ELF-1 (cell line): Measurements from ENCODE around the gene NCK2.

ENCODE experiments used
- DNase-seq: peaks from one replicate; pipeline ENCODE4 v3.0.0-alpha.2; 2016; ENCODE audit warnings: low read depth, low spot score

The NCK2 gene

DNA sequence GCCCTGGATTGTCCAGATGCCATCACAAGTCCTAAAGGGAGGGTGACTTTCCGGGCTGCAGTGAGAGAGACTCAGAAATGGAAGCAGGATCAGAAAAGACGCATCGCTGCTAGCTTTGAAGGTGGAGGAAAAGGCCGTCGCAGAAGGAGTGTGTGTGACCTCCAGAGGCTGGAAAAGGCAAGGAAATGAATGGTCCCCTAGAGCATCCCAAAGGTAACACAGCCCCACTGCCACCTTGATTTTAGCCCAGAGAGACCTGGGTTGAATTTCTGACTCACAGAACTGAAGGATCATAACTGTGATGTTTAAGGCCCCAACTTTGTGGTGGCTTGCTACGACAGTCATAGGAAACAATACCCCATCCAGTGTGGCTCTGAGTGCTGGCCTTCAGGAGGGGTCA is 8.6 kb upstream of the NCK2 start:
- DNase-seq: no peak

DNA sequence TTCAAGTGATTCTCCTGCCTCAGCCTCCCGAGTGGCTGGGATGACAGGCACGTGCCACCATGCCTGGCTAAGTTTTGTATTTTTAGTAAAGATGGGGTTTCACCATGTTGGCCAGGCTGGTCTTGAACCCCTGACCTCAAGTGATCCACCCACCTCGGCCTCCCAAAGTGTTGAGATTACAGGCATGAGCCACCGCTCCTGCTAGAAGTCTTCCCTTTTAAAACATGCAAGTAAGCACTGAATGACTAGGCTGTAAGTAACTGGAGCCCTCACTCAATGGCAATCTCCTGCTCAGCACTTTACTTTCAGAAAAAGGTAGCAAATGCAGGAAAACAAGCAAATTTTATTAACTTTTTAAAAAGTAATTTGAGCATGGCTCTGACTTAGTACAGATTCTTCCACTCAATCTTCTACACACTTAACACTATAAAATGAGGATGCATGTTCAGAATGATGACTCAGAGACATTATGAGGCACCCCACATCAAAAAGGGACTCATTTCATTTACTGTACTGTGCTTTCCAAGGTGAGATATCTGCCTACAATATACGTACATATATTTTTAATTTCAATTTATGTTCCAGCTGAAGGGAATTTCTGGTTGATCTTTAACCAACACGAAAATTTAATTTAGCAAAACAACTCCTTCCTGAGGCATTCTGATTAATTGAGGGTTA is 6.6 kb upstream of the NCK2 start:
- no peak for DNase-seq

DNA sequence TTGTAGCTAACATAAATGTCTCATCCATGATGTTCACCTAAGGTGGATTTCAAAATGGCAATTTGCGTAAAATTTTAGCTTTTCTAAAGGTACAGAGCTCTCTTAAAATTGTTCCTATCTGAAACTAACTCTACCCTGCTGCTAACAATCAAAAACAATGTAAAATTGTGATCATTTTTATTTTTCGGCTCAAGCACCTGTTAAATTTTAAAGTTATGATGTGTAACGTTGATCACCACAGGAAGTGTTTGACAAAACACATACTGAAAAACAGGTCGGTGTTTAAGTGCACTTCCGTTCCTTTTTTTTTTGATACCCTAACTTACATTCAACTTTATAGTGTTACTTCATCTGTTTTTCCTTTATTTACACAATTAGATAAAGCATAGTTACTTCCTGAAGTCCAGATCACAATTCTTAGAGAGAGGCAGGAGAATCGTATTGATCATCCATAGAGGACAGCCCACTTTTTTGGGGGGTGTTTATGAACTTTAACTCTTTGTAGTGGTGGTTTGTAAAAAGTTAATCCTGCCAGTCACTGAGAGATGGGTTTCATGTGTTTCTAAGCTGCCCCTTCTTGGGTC is 6.0 kb upstream of the NCK2 start:
- no peak for DNase-seq

DNA sequence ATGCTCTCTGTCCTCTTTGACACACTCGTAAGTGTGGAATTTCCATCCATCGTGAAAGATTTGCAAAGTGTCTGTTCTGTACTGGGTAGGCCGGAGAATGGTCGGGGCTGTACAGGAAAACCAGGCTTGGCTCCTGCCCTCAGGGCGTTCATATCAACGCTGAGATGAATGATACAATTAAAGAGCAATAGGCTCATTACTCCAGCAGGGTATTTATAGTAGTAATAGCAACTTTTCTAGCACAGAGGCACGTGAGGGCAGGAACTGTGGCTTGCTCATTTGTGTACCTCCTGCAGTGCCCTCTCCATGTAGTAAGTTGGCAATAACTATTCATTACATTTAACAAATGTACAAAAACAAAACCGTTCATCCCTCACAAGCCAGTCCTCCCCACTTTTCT is 5.3 kb upstream of the NCK2 start:
- no peak for DNase-seq

DNA sequence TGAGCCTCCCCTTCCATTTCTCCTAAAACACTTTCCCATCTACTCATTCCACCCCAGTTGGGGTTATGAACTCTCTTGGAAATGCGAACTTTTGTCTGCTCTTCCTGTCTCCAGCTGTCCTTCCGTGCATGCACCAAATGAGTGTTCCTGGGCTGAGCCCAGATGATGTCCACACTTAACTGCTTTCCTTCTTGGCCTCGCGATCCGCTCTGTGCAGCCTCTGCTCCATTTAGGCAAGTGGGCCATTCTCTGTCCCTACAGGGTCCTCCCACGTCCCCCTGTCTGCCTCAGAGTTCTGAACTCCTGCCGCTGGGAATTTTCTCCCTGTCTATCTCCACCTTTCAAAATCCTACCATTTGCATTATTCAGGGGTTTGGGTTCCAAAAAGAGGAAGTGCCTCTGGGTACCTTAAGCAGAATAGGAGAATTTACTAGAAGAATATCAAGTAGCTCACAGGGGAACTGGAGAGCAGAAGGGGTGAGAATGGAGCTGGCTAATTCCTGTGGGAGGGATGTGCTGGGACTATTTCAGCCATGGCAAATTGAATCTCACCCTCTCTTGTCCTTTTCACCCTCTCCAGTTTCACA is 4.7 kb upstream of the NCK2 start:
- DNase-seq: no peak

DNA sequence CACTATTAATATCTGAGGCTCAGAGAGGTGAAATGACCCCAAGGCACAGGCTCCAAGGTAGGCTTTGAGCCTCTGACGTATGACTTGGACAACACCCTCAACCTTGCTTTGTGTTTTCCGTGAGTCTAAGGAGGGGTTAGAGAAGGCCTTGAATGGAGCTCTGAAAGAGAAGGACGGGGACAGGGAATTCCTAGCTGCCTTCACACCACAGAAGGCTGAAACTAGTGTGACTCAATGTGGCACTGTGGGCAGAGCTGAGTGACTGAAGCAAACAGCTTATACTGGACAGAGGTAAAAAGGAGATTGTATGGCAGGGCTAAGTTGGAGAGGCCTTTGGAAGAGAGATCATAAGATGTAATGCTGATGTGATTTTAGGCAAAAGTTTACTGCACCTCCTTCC is 3.5 kb upstream of the NCK2 start:
- DNase-seq: no peak

DNA sequence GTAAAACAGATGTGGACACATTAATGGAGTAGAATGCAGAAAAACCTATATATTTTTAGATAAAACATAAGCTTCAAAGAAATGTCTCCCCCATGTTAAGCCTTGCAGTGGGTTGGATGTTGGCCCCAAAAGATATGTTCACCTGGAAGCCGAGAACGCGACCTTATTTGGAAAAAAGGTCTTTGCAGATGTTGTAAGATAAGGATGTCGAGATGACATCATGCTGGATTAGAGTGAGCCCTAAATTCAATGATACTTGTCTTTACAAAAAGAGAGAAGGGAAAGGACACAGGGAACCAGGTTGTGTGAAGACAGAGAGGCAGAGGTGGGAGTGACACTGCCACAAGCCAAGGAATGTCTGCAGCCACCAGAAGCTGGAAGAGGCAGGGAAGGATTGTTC is 3.1 kb upstream of the NCK2 start:
- no peak for DNase-seq

DNA sequence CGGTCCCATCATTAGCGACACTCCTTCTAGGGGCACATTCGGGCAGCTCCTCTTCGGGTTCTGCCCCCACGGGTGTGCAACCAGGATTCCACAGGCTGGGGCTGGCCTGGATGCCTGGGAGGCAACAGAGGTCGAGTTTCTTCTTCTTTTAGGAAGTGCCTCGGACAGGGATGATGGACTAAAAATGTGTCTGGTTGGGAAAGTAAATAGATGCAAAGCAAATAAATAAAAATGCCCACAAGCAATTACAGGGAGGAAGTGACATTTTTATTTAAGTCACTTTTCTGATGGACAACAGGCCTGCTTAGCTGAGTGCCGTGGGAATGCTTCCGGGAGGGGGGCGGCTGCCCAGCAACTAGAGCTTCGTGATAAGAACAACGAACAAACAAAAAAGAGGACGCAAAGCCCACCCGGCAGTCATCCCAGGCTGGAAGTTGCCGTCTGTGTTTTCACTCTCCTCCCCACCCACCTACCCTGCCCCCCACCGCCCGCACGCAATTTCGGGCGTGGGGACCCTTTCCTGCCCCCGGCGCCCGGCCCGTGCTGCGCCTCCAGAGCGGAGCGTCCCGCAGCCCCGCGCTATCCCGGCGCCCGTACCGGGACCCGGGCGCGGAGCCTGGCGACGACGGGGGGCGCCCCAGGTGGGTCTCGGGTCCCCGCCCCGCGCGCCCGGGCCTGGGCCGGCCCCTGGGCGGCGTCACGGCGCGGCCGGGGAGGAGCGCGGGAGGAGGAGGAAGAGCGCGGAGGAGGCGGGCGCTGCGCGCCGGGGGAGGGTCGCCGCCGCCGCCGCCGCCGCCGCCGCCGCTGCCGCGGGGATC is 412 bp upstream of the NCK2 start:
- peak; percentile 44 for DNase-seq

DNA sequence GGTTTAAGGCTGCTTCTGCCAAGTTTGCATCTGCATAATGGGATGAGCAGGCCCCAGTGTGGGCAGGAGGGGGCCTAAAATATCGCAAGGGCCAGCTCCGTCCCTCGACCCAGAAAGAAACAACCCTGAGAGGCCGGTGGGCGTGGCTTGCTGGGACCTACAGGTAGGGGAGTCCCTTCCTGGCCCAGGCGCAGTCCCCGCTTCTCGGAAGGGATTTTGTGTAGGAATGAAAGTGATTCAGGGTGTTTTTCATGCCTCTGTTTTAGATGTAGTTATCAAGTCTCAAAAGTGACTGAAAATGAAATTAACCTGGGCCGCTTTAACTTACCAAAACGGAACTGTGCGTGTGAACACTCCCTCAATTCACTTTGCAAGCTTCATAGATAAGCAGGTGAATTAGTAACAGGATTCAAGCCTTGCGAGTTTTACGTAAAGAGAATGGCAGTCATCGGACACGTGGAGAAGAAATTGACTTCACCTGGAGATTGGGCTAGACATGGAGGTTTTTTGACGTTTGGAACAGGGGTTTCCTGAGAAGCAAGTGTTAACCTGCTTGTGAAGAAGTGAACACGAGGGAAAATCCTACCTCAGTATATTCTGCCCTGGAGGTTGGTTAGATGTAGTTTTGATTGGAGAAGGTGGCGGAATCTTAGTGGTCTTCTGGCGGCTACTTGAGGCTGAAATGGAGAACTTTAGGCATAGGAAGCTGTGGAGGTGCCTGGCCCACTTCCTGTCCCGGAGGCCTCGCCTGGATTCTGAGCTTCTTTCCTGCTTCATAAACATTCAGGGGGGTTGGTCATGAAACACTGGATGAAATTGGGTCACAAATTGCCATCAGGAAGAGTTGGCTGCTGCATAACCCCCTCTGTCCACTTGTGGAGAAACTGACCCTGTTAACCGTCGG is 1.7 kb downstream of the NCK2 start:
- DNase-seq: peak; percentile 75

DNA sequence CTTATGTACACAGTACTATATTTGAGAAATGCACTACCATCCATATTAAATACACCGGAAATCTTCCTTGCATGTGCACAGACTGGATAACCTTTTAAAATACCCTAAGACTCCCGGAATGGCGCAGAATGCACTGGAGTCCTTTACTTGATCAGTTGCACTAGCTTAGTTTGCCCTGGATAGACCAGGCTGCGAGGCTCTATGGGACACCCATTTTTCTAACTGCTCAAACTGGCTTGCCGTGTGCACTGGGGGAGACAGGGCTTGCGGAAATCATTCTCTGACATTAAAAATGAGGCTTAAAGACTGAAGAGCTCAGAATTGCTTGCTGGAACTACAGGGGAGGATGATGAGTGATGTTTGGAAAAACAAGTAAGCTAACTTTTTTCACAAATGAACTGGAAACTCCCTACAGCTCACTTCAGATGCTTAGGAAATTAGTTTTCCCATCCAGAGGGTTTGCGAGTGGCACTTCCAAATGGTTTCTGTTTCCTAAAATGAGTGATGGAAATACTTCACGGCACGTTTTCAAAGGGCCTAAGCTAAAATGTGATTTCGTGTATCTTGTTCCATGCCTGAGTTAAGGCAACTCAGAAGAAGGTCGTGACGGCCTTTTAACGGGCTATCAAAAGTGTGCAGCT is 2.7 kb downstream of the NCK2 start:
- no peak for DNase-seq

DNA sequence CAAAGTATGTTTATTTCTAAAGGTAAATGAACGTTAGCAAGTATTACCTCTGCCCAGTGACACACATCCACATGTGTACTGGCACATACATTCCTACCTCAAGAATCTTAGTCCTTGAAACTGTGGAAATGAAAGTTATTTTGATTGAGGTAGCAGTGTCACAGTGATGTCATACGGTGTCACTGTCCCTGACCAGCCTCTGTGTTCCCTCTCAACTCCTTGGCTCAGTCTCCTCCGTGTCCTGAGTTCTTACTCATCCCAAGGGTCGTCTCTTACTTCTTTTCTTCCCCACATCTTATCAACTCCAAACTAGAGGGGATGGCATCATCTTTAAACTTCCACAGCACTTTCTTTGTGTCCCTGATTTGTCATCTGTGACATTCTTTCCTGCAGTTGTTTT is 3.3 kb downstream of the NCK2 start:
- DNase-seq: no peak

DNA sequence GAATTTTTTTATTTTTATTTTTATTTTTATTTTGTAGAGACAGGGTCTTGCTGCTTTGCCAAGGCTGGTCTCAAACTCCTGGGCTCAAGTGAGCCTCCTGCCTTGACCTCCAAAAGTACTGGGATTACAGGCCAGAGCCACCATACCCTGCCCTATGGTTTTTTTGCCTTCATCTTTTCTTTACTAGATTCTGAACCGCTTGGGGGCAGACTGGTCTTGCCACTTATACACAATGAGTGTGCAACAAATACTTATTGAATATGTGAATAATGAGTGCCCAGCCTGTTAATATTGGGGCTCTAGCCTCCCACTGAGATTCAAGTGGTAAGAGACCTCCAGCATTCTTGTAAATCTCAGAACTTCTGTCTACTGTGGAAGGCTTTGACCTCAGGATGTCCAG is 3.9 kb downstream of the NCK2 start:
- no peak for DNase-seq

DNA sequence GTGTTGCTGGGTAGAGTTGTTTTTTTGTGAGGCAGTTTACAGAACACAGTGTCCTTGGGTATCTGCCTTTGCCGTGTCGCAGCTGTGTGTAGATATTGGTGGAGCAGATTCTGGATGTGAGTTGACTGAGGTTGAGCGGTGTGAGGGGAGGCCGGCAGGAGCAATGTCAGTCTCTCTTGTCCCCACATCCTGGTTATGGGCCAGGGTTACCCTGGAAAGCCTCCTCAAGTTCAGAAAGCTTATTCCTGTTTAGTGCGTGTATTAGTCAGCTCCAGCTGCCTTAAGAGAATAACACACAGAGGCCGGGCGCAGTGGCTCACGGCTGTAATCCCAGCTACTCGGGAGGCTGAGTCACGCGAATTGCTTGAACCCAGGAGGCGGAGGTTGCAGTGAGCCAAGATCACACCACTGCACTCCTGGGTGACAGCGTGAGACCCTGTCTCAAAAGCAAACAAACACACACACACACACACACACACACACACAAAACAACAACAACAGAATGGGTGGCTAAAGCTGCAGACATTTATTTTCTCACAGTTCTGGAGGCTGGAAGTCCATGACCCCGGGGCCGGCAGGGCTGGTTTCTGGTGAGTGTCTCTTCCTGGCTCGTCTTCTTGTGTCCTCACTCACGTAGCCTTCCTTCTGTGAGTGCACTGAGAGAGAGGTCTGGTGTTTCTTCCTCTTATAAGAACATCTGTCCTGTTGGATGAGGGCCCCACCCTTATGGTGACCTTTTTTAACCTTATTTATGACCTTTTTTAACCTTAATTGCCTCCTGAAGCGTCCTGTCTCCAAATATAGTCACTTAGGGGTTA is 5.1 kb downstream of the NCK2 start:
- no peak for DNase-seq

DNA sequence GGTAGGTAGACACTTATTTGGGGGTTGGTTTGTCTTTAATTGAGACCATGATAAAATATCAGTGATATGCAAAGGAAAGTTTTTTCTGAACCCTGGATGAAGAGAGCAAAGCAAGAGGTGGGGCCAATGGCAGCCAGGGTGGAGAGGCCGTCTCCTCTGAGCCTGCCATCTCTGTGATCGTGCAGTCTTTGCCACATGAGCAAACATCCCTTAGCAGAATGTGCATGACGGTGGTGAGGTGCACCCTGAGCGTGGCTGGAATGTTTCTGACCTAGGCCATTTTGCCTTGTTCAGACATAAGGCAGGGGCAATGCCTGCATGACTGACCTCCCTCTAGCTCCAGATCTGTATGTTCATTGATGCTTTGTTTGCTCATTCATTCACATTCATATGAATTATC is 6.0 kb downstream of the NCK2 start:
- no peak for DNase-seq

DNA sequence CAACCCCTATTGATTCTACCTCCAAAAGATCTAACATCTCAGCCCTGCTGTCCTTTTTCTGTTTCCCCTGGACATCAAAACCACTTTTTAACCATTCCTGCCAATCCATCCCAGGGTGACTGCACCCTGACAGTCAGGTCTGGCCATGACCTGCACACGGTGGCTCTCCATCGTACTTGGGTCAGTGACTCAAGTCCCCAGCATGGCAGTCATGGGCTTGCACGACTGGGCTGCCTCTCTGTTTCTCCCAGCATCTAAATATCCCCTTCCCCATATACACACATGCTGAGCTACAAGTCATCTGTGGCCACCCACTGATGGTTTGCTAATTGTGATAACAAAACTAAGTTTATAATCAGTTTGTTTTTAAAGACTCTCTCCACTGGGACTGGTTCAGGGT is 6.6 kb downstream of the NCK2 start:
- no peak for DNase-seq

DNA sequence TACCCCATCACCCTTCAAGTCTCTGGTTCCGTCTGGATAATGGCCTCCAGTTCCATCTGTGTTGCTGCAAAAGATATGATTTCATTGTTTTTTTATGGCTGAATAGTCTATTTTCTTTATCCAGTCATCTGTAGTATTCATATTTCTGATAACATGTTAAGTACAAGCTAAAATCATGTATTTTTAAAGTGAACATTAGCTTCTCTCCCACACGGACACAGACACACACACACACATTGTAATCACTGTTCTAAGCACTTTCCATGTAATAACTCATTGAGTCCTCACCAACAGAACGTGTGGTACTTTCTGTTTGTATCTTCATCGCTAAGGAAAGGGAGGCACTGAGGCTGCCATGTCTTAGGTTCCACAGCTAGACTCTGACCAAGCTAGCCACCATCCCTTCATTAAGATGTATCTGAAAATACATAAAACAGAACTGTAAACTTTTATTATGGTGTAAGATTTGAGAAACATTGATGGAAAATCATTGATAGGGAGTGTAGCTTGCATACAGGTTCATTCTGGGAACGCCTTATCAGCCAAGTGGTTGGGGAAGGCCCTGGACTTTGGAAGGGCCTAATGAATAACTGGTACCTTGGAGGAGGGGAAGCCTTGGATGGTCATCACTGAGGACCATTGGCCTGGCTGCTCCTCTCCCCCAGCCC is 8.1 kb downstream of the NCK2 start:
- no peak for DNase-seq

DNA sequence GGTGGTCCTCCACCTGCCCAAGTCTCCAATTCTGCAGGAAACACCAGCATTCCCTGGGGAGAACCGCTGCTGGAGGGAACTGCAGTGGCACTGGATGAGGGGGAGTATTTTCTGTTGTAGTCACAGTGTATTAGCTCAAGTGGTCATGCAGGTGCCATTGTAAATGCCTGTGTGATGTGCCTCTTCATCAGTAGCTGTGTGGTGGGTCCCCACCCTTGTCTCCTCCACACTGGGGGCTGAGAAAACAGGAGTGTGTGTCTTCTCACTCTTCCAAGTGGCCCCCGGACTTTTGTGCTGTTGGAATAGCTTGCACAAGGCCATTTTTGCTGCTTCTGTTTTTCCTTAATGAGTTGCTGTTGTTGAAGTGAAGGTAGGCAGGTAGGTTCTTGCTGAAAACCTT is 8.7 kb downstream of the NCK2 start:
- no peak for DNase-seq

DNA sequence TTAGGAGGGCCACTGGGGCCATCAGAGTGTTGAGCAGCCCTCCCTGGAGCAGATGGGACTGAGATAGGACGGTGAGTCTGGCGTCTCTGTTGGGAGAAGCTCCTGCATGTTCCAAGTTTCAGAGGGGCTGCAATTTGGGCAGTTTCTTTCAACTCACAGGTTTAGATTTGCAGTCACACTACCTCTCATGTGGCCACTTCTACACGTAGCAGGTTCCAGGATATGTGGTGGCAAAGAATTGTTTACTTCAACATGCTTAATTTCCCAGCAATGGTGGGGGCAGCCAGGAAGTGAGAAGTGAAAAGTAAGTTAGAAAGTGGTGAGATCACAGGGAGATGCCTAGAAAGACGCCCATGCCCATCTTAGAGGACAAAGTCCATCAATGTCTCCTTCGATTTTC is 9.3 kb downstream of the NCK2 start:
- no peak for DNase-seq

DNA sequence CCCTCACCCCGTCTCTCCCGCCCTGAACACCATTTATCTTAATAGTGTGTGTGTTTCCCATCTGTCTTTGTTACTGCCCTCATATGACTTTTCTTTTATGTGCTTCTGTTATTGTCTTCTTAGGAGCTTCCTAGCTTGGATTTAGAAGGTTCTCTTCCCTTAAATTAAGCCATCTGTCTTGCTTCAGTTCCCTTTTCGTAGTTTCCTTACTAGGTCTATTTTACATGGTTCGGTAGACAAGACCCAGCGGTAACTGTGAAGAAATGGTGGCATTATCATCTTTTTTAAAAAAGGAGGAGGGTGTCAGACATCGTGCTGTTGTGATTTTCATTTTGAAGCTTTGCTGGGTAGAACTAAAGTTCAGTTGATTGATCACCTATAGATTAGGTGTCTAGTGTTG is 10.3 kb downstream of the NCK2 start:
- DNase-seq: no peak

DNA sequence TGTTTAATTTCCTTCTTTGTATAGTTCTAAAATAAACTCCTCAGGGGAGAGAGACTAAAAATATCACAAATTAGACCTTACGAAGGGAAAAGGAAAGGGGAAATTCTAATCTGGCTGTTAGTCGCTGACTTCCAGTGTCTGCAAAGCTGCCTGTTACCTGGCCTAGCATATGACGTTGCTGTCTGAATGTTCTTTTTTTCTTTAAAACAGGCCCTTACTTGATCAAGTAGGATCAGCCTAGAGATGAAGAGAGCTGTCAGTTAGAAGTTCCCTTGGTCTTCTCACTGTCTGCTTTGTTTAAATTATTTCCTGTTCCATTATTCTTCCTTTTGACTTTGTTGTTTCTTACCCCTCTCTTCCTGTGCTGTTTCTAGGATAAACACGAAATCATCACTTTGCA is 11.2 kb downstream of the NCK2 start:
- no peak for DNase-seq
